ENCODE results near the gene GAD1. TPM values are rescaled to one million over a fixed set of nuclear protein-coding genes. Genes with fewer than 3 reads are reported as not detected.
A peak's percentile ranks its signal among the peaks of the same experiment; 100 is the strongest.

The GAD1 gene
- total and polyA plus RNA-seq, 2 of the 8 experiments (the other 6 are each of a cell fraction or from before 2014, with no cell fraction given): 0.65 to 1.0 TPM

- DNase-seq (ENCODE audit: low read depth in 1 of 2, low spot score in 2 of 2): peak in 1 of 2 experiments; percentile 92
- peaks cover 61 to 82% (median 79%) of the 10 kb centered on the region in 4 experiments for H3K27me3 ChIP-seq (replicated peaks in 1 of 4; ENCODE audit: control insufficient read depth in 3 of 4, extremely low read depth in 1 of 4, insufficient read depth in 3 of 4, low read length in 3 of 4)
- no peaks in the 10 kb centered on the region for H3K9me3 ChIP-seq (ENCODE audit: insufficient read depth in 2 of 2, low read depth in 1 of 2, low read length in 1 of 2)
- no peak overlapping the region for H3K27ac ChIP-seq (ENCODE audit: low read depth, low read length)
- no peak overlapping the region for H3K9ac ChIP-seq (replicated peaks in 1 of 4; ENCODE audit: extremely low read depth in 1 of 4, low read depth in 3 of 4, low read length in 3 of 4)
- peaks cover 3 to 52% (median 24%) of the 10 kb centered on the region in 4 experiments for H3K4me1 ChIP-seq (replicated peaks in 1 of 4; ENCODE audit: control insufficient read depth in 3 of 4, insufficient read depth in 4 of 4, low read length in 3 of 4)
- no peak overlapping the region for H4K91ac ChIP-seq (replicated peaks; ENCODE audit: insufficient read length, low read length)
- no peak overlapping the region for H3K23ac ChIP-seq (ENCODE audit: insufficient read length)
- H4K8ac ChIP-seq (ENCODE audit: extremely low read depth, insufficient read depth, low read length): no peak overlapping the region
- H2BK120ac ChIP-seq (replicated peaks; ENCODE audit: low read depth, low read length): no peak overlapping the region
- WGBS, 2 experiments (ENCODE audit: extremely low coverage in 1 of 2, insufficient coverage in 1 of 2, insufficient read length in 1 of 2, insufficient replicate concordance in 2 of 2, low coverage in 1 of 2, low lambda C conversion rate in 2 of 2, missing lambda C conversion rate in 1 of 2): 2% methylated on average over 48 of the region's 52 CpGs; no CpG with 5 or more reads in 1 of the 2 experiments
- no peak overlapping the region for H2BK15ac ChIP-seq (ENCODE audit: low read length)
- H3K4ac ChIP-seq (replicated peaks; ENCODE audit: insufficient read length, low read depth, low read length): no peak overlapping the region
- H2BK12ac ChIP-seq (ENCODE audit: low read depth, low read length): peak overlapping the region; percentile 68; the same call in 1 of the 2 replicates
- H3K18ac ChIP-seq (ENCODE audit: extremely low read depth, low read length): no peak overlapping the region; the same call in 1 of the 2 replicates
- H3K79me1 ChIP-seq (ENCODE audit: low read depth, low read length): no peaks in the 10 kb centered on the region
- H3K14ac ChIP-seq (ENCODE audit: insufficient read length): no peak overlapping the region
- no peaks in the 10 kb centered on the region; a peak in 1 of 8 replicates for H3K36me3 ChIP-seq (ENCODE audit: control insufficient read depth in 2 of 4, insufficient read depth in 4 of 4, low read length in 3 of 4)
- POLR2A ChIA-PET (ENCODE audit: partially characterized antibody): interaction anchor here (0.6 to 3.9 kb wide), 2 partner anchors 103 to 495 kb away, joined by 3 to 13 read pairs; no protein-coding TSS in a partner anchor
- H3K23me2 ChIP-seq (ENCODE audit: low read depth, low read length): peaks cover 42% of the 10 kb centered on the region
- no peak for FAIRE-seq
- CTCF ChIA-PET (ENCODE audit: partially characterized antibody): interaction anchor here (0.5 to 6.1 kb wide), 45 partner anchors 9 to 883 kb away, joined by 3 to 68 read pairs (median 3); no protein-coding TSS in a partner anchor
- no peak overlapping the region for H2BK5ac ChIP-seq (ENCODE audit: low read depth, low read length)
- no peak overlapping the region for H3K56ac ChIP-seq (replicated peaks; ENCODE audit: insufficient read length, low read depth, low read length)
- H3K4me2 ChIP-seq (ENCODE audit: insufficient read depth in 1 of 2, low read depth in 2 of 2, low read length in 2 of 2): peak overlapping the region; percentile 76 to 89
- H3K79me2 ChIP-seq (ENCODE audit: control insufficient read depth in 1 of 2, insufficient read depth in 2 of 2, low read length in 2 of 2): no peaks in the 10 kb centered on the region
- peak overlapping the region; percentile 39 to 70 (median 52); a peak in 7 of 8 replicates for H3K4me3 ChIP-seq (ENCODE audit: extremely low read depth in 1 of 4, insufficient read depth in 2 of 4, low read depth in 3 of 4, low read length in 4 of 4)
- H2AK5ac ChIP-seq (ENCODE audit: low read depth, low read length): no peak overlapping the region
- no peak overlapping the region for H2BK20ac ChIP-seq (ENCODE audit: low read length)
- peaks cover 0 to 7% of the 10 kb centered on the region in 2 experiments for H4K20me1 ChIP-seq (replicated peaks in 1 of 2; ENCODE audit: control insufficient read depth in 1 of 2, insufficient read depth in 2 of 2, low read length in 2 of 2)
- no peak overlapping the region for H4K5ac ChIP-seq (ENCODE audit: insufficient read length, low read depth, low read length)
- no peak overlapping the region for H2AFZ ChIP-seq (ENCODE audit: low read length)
- peak; percentile 56 for TF ChIP-seq KDM4A (IDR thresholded peaks at IDR 0.05; ENCODE audit: low read depth, low read length, severe bottlenecking)
- no peak for TF ChIP-seq EP300 (IDR thresholded peaks at IDR 0.05; ENCODE audit: borderline replicate concordance in 1 of 2, low read depth in 2 of 2, low read length in 2 of 2)
- peak; percentile 72 for TF ChIP-seq EZH2 (IDR thresholded peaks at IDR 0.05; ENCODE audit: low read depth, low read length, severe bottlenecking)
- TF ChIP-seq TCF12 (IDR thresholded peaks at IDR 0.05; ENCODE audit: low read depth, low read length): peak; percentile 55; the same call in 1 of the 2 replicates
- TF ChIP-seq CTCF (IDR thresholded peaks at IDR 0.05; ENCODE audit: control extremely low read depth in 1 of 3, insufficient read depth in 1 of 3, low read depth in 1 of 3, low read length in 3 of 3): peak in 2 of 3 experiments; percentile 74 to 99; a peak in 3 of 4 replicates
- no peak for TF ChIP-seq POLR2A (IDR thresholded peaks at IDR 0.05; ENCODE audit: control extremely low read depth in 1 of 2, low read depth in 2 of 2, low read length in 2 of 2)
- no peak for TF ChIP-seq CEBPB (IDR thresholded peaks at IDR 0.05; ENCODE audit: low read depth, low read length)
- TF ChIP-seq RAD21 (IDR thresholded peaks at IDR 0.05 in 1 of 2, conservative IDR thresholded peaks at IDR 0.05 in 1 of 2; ENCODE audit: low read depth in 2 of 2, low read length in 2 of 2): peak; percentile 93 to 96
Measured at GRCh38 chr2:170815746-170816503, 762 bp upstream of the GAD1 start.
